Measurements from ENCODE around the gene IFRD1.

The IFRD1 gene

DNA sequence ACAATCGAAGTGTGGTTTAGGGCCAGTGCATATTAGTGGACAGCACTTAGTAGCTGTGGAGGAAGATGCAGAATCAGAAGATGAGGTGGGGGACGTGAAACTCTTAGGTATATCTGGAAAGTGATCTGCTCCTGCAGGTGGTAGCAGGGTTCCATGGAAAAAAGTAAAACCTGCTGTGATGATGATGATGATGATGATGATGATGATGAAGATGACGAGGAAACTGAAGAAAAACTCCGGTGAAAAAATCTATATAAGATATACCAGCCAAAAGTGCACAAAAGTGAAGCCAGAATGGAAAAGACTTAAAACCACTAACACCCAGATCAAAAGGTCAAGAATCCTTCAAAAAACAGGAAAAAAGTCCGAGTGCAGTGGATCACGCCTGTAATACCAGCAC lies 70.5 kb downstream of the IFRD1 start:
- DNase-seq = no peak

GRCh38 chr7:112521942-112522341 lies 71.7 kb downstream of the IFRD1 start:
- DNase-seq = no peak

GRCh38 chr7:112523871-112524270 lies 73.6 kb downstream of the IFRD1 start:
- DNase-seq = no peak

Measured in stimulated activated CD4-positive, alpha-beta T cell treated with anti-CD3 and anti-CD28 coated beads, Interleukin-4, amount 100 ng/mL, for 1 hour (primary cell).